ENCODE measurements around the gene GASK1B. TPM values are rescaled to one million over a fixed set of nuclear protein-coding genes. Genes with fewer than 3 reads are reported as not detected.
A peak's percentile ranks its signal among the peaks of the same experiment; 100 is the strongest.

GASK1B gene
- total RNA-seq, 5 donors from 2014 or later (not counting 1 experiment from before 2014, with no cell fraction given), result 0.30 to 0.57 (median 0.41) TPM; not detected in 2

DNA sequence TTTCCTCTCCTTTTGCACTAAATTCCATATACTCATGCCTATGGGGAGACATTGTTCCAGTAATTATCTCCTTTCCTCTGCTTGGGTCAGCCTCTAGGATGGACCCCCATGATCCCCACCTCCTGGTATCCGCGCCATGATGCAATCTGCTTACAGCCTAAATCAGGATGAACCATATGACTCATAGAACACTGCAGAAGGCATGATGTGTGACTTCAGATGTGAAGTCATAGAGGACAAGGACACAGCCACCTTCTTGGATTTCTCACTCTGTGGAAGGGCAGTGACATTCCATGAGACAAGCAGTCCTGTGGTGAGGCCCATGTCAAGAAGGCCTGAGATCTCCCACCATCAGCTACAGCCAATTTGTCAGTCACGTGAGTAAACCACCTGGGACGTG, 28.5 kb upstream of the GASK1B start:
- H3K9me3 ChIP-seq, result no peaks in the 10 kb centered on the region
- no peak overlapping the region for H3K27ac ChIP-seq (ENCODE audit: low read length)
- H3K36me3 Mint-ChIP-seq, result no peaks in the 10 kb centered on the region
- no peak overlapping the region for H3K4me3 Mint-ChIP-seq
- POLR2A ChIA-PET, result no interaction called here
- H3K27me3 Mint-ChIP-seq, result peaks cover 0 to 5% of the 10 kb centered on the region in 2 donors
- H3K4me1 ChIP-seq (ENCODE audit: control insufficient read depth in 1 of 2, extremely low read depth in 1 of 2, insufficient read depth in 2 of 2, low read length in 2 of 2), result no peaks in the 10 kb centered on the region
- no peak overlapping the region for H3K27ac Mint-ChIP-seq
- no peaks in the 10 kb centered on the region for H3K27me3 ChIP-seq (replicated peaks in 1 of 2; ENCODE audit: control insufficient read depth in 2 of 2, extremely low read depth in 1 of 2, insufficient read depth in 2 of 2, low read length in 1 of 2)
- DNase-seq (no peak), ATAC-seq (replicated peaks in 1 of 4) (no peak)
- 100% methylated on average over 1 of the region's 4 CpGs for WGBS (ENCODE audit: insufficient coverage)
- H3K4me3 ChIP-seq (ENCODE audit: control insufficient read depth in 1 of 2, extremely low read depth in 1 of 2, low read length in 1 of 2), result no peak overlapping the region
- no peaks in the 10 kb centered on the region for H3K4me1 Mint-ChIP-seq
- no peaks in the 10 kb centered on the region for H3K36me3 ChIP-seq (ENCODE audit: control insufficient read depth in 2 of 2, extremely low read depth in 1 of 2, insufficient read depth in 1 of 2, low read length in 1 of 2)
- no peaks in the 10 kb centered on the region for H3K9me3 Mint-ChIP-seq
- CTCF ChIA-PET, result no interaction called here

DNA sequence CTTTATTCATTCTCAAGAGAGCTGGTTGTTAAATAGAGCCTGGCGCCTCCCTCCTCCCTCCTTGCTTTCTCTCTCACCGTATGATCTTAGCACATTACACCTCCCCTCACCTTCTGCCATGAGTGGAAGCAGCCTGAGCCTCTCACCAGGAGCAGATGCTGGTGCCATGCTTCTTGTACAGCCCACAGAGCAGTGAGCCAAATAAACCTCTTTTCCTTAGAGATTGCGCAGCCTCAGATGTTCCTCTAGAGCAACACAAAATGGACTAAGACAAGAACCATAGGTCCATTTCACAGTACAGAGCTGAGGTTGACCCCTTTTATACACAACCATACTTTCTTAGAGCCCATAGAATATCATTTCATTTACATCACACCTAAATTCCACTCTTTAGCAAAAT, 27.4 kb upstream of the GASK1B start:
- Histone ChIP-seq H3K4me3 (ENCODE audit: control insufficient read depth in 1 of 2, extremely low read depth in 1 of 2, low read length in 1 of 2) (no peak overlapping the region), H3K36me3 (ENCODE audit: control insufficient read depth in 2 of 2, extremely low read depth in 1 of 2, insufficient read depth in 1 of 2, low read length in 1 of 2) (no peaks in the 10 kb centered on the region), H3K4me1 (ENCODE audit: control insufficient read depth in 1 of 2, extremely low read depth in 1 of 2, insufficient read depth in 2 of 2, low read length in 2 of 2) (no peaks in the 10 kb centered on the region), H3K9me3 (no peaks in the 10 kb centered on the region), H3K27ac (ENCODE audit: low read length) (no peak overlapping the region), H3K27me3 (replicated peaks in 1 of 2; ENCODE audit: control insufficient read depth in 2 of 2, extremely low read depth in 1 of 2, insufficient read depth in 2 of 2, low read length in 1 of 2) (no peaks in the 10 kb centered on the region)
- POLR2A ChIA-PET, result no interaction called here
- no peak overlapping the region for H3K27ac Mint-ChIP-seq
- peaks cover 0 to 5% of the 10 kb centered on the region in 2 donors for H3K27me3 Mint-ChIP-seq
- 97% methylated on average over 3 of the region's 3 CpGs for WGBS (ENCODE audit: insufficient coverage)
- H3K36me3 Mint-ChIP-seq, result no peaks in the 10 kb centered on the region
- no peak overlapping the region for H3K4me3 Mint-ChIP-seq
- no peaks in the 10 kb centered on the region for H3K4me1 Mint-ChIP-seq
- no peaks in the 10 kb centered on the region for H3K9me3 Mint-ChIP-seq
- CTCF ChIA-PET, result no interaction called here
- ATAC-seq (replicated peaks in 1 of 4) (no peak), DNase-seq (no peak)

DNA sequence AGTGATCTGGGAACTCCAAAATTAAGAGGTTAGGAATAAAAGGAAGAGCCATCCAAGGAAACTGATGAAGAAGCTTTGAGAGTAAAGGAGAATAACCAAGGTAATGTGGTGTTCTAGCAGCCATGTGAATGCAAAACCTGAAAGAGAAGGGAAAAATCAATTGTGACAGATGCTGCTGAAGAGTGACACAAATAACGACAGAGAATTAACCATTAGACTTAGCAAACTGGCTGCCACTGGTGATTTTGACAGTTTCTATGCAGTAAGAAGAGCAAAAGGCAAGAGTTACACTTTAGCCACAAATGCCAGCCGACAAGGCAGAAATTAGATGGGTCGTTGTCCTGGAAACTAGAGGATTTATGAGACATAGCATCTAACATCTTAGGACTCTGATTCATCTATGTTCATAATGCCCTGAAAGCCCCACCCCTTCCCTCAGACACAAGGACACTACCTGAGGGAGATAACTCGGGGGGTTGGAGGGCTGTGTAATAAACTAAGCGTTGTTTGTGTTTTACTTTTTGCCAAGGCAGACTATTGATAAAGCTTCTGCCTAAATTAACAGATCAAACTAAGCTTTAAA, 24.5 kb upstream of the GASK1B start:
- no peaks in the 10 kb centered on the region for H3K27me3 ChIP-seq (replicated peaks in 1 of 2; ENCODE audit: control insufficient read depth in 2 of 2, extremely low read depth in 1 of 2, insufficient read depth in 2 of 2, low read length in 1 of 2)
- DNase-seq (no peak), ATAC-seq (replicated peaks in 1 of 4) (no peak)
- Mint-ChIP-seq H3K36me3 (no peaks in the 10 kb centered on the region), H3K27me3 (peaks cover 2 to 5% of the 10 kb centered on the region in 2 donors), H3K27ac (no peak overlapping the region), H3K9me3 (no peaks in the 10 kb centered on the region), H3K4me3 (no peak overlapping the region), H3K4me1 (peaks cover 0 to 5% (median 2%) of the 10 kb centered on the region in 3 donors)
- ChIA-PET CTCF (interaction anchor here in 1 of 2 donors (1.0 kb wide), 1 partner anchor 15 kb away, joined by 3 read pairs; no protein-coding TSS in a partner anchor), POLR2A (interaction anchor here in 1 of 2 donors (0.5 kb wide), 1 partner anchor 528 kb away, joined by 5 read pairs; no protein-coding TSS in a partner anchor)
- 100% methylated on average over 1 of the region's 5 CpGs for WGBS (ENCODE audit: insufficient coverage)
- H3K4me3 ChIP-seq (ENCODE audit: control insufficient read depth in 1 of 2, extremely low read depth in 1 of 2, low read length in 1 of 2), result no peak overlapping the region
- H3K36me3 ChIP-seq (ENCODE audit: control insufficient read depth in 2 of 2, extremely low read depth in 1 of 2, insufficient read depth in 1 of 2, low read length in 1 of 2), result no peaks in the 10 kb centered on the region
- no peak overlapping the region for H3K27ac ChIP-seq (ENCODE audit: low read length)
- no peaks in the 10 kb centered on the region for H3K9me3 ChIP-seq
- H3K4me1 ChIP-seq (ENCODE audit: control insufficient read depth in 1 of 2, extremely low read depth in 1 of 2, insufficient read depth in 2 of 2, low read length in 2 of 2), result no peaks in the 10 kb centered on the region

DNA sequence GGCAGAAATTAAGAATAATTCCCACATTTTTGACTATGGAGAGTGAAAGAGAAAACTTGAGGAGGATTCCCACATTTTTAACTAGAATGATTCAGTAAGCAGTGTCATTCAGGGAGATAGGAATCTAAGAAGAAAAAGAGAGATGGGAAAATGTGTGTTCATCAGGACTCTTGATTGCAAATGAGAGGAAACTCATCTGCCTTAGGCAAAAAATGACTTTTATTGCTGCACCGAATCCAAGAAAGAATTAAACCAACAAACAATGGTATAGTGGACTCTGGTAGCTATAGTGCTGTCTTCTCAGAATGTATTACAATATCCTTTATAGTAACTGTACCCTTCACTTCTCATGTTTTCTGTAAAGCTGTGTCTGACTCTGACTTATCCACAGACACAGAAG, 22.5 kb upstream of the GASK1B start:
- Histone ChIP-seq H3K27ac (ENCODE audit: low read length) (no peak overlapping the region), H3K9me3 (no peaks in the 10 kb centered on the region), H3K4me3 (ENCODE audit: control insufficient read depth in 1 of 2, extremely low read depth in 1 of 2, low read length in 1 of 2) (no peak overlapping the region), H3K27me3 (replicated peaks in 1 of 2; ENCODE audit: control insufficient read depth in 2 of 2, extremely low read depth in 1 of 2, insufficient read depth in 2 of 2, low read length in 1 of 2) (no peaks in the 10 kb centered on the region), H3K36me3 (ENCODE audit: control insufficient read depth in 2 of 2, extremely low read depth in 1 of 2, insufficient read depth in 1 of 2, low read length in 1 of 2) (no peaks in the 10 kb centered on the region), H3K4me1 (ENCODE audit: control insufficient read depth in 1 of 2, extremely low read depth in 1 of 2, insufficient read depth in 2 of 2, low read length in 2 of 2) (no peaks in the 10 kb centered on the region)
- H3K4me1 Mint-ChIP-seq, result peaks cover 0 to 5% (median 2%) of the 10 kb centered on the region in 3 donors
- no peak overlapping the region for H3K4me3 Mint-ChIP-seq
- ATAC-seq (replicated peaks in 1 of 4) (no peak), DNase-seq (no peak)
- H3K36me3 Mint-ChIP-seq, result no peaks in the 10 kb centered on the region
- H3K9me3 Mint-ChIP-seq, result no peaks in the 10 kb centered on the region
- H3K27me3 Mint-ChIP-seq, result peaks cover 2 to 5% of the 10 kb centered on the region in 2 donors
- ChIA-PET POLR2A (no interaction called here), CTCF (no interaction called here)
- WGBS (ENCODE audit: insufficient coverage), result no CpG with 5 or more reads among the region's 1 CpG
- H3K27ac Mint-ChIP-seq, result no peak overlapping the region

DNA sequence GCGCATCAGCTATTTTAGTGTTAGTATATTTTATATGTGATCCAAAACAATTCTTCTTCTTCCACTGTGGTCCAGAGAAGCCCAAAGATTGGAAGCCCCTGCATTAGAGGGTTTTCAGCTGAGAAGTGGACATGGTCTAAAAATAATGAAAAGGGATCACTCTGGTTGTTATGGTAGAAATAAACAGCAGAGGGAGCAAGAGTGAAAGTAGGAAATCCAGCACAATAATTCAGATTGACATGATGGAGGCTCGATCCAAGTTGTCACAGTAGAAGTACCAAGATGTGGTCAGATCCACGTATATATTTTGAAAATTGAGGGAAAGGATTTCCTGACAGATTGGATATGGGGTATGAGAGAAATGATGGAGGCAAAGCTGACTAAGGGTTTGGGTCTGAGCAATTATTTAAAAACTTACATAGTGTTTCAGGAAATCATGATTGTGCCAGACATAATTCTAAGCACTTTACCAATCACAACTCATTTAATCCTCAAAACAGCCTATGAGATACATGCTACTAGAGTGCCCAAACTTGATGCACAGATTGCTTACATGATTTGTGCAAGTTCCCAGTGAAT, 20.4 kb upstream of the GASK1B start:
- H3K9me3 Mint-ChIP-seq, result no peaks in the 10 kb centered on the region
- Histone ChIP-seq H3K4me1 (ENCODE audit: control insufficient read depth in 1 of 2, extremely low read depth in 1 of 2, insufficient read depth in 2 of 2, low read length in 2 of 2) (no peaks in the 10 kb centered on the region), H3K36me3 (ENCODE audit: control insufficient read depth in 2 of 2, extremely low read depth in 1 of 2, insufficient read depth in 1 of 2, low read length in 1 of 2) (no peaks in the 10 kb centered on the region), H3K27me3 (replicated peaks in 1 of 2; ENCODE audit: control insufficient read depth in 2 of 2, extremely low read depth in 1 of 2, insufficient read depth in 2 of 2, low read length in 1 of 2) (peaks cover 0 to 2% of the 10 kb centered on the region in 2 experiments), H3K4me3 (ENCODE audit: control insufficient read depth in 1 of 2, extremely low read depth in 1 of 2, low read length in 1 of 2) (no peak overlapping the region), H3K9me3 (no peaks in the 10 kb centered on the region), H3K27ac (ENCODE audit: low read length) (no peak overlapping the region)
- CTCF ChIA-PET, result no interaction called here
- ATAC-seq (replicated peaks in 1 of 4), result no peak
- 0% methylated on average over 2 of the region's 3 CpGs for WGBS (ENCODE audit: insufficient coverage)
- peaks cover 2 to 5% of the 10 kb centered on the region in 2 donors for H3K27me3 Mint-ChIP-seq
- no peak overlapping the region for H3K4me3 Mint-ChIP-seq
- no peak overlapping the region for H3K27ac Mint-ChIP-seq
- H3K36me3 Mint-ChIP-seq, result no peaks in the 10 kb centered on the region
- POLR2A ChIA-PET, result no interaction called here
- H3K4me1 Mint-ChIP-seq, result peaks cover 0 to 5% (median 2%) of the 10 kb centered on the region in 3 donors
- DNase-seq, result peak in 1 of 35 experiments; percentile 9

DNA sequence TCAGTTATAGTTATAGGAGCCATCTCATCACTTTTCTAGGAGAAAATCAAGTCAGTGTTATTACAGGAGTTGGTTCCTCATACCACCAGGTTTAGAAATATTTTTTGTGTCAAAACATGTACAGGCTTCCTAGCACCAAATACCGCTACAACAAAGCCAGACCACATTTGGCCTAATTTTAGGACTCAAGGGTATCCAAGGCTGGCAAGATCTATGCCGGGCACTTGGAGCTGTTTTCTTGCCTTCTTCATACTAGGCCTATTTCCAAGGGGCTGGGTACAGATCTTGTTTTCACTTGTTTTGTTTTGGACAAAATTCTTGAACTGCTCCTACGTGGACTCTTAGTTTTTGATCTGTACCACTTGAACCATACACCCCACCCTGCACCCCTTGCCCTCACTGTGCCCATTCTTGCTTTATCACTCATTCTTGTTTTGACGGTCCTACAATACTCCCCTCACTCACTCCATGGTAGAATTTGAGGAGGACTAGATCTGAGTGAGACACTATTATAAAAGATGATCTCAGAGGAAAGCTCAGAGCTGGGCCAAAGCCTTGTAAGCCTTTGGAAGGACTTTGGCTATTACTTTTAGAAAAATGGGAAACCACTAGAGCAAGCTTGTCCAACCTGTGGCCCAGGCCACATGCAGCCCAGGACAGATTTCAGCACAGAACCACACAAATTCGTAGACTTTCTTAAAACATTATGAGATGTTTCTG, 19.8 kb upstream of the GASK1B start:
- H3K36me3 ChIP-seq (ENCODE audit: control insufficient read depth in 2 of 2, extremely low read depth in 1 of 2, insufficient read depth in 1 of 2, low read length in 1 of 2), result no peaks in the 10 kb centered on the region
- H3K9me3 ChIP-seq, result no peaks in the 10 kb centered on the region
- no peak overlapping the region for H3K27ac ChIP-seq (ENCODE audit: low read length)
- no peaks in the 10 kb centered on the region for H3K4me1 ChIP-seq (ENCODE audit: control insufficient read depth in 1 of 2, extremely low read depth in 1 of 2, insufficient read depth in 2 of 2, low read length in 2 of 2)
- no peak for DNase-seq
- H3K4me3 ChIP-seq (ENCODE audit: control insufficient read depth in 1 of 2, extremely low read depth in 1 of 2, low read length in 1 of 2), result no peak overlapping the region
- peaks cover 0 to 2% of the 10 kb centered on the region in 2 experiments for H3K27me3 ChIP-seq (replicated peaks in 1 of 2; ENCODE audit: control insufficient read depth in 2 of 2, extremely low read depth in 1 of 2, insufficient read depth in 2 of 2, low read length in 1 of 2)
- Mint-ChIP-seq H3K9me3 (no peaks in the 10 kb centered on the region), H3K36me3 (no peaks in the 10 kb centered on the region), H3K4me3 (no peak overlapping the region), H3K4me1 (peaks cover 0 to 5% (median 2%) of the 10 kb centered on the region in 3 donors), H3K27ac (no peak overlapping the region), H3K27me3 (peaks cover 2 to 5% of the 10 kb centered on the region in 2 donors)
- no peak for ATAC-seq (replicated peaks in 1 of 4)
- ChIA-PET POLR2A (interaction anchor here in 1 of 2 donors (0.7 kb wide), 1 partner anchor 332 kb away, joined by 5 read pairs; no protein-coding TSS in a partner anchor), CTCF (interaction anchor here in 1 of 2 donors (1.6 kb wide), 1 partner anchor 62 kb away, joined by 5 read pairs; no protein-coding TSS in a partner anchor)
- 77% methylated on average over 2 of the region's 5 CpGs for WGBS (ENCODE audit: insufficient coverage)
